K562 (cell line): Measurements from ENCODE around the gene NAPB. TPM values are rescaled to one million over a fixed set of nuclear protein-coding genes. Genes with fewer than 3 reads are reported as not detected.

Experiments
- ATAC-seq: fragments of 200-7000 bp; cut with Tn5 transposase; 3 replicates; pipeline ENCODE4 v1.9.1; 2020; ENCODE audit warnings: moderate library complexity
- BruUV-seq: library from RNA; stranded (reverse); fragments of 400-500 nt; replicated peaks from 2 replicates; lab custom pipeline; 2021; lab: Mats Ljungman, UMichigan
- CTCF ChIA-PET: fragments of 300-600 bp; formaldehyde crosslinking; extraction: SDS; loops from one replicate; lab custom pipeline; 2021; ENCODE audit warnings: low intra/inter-chr PET ratio; lab: Yijun Ruan, JAX
- POLR2A ChIA-PET: fragments of 300-600, 350-650 bp; sonication (Branson Sonifier 250); formaldehyde crosslinking; extraction: SDS; loops from one replicate; lab custom pipeline; 2021; ENCODE audit warnings: antibody characterized with exemption, inconsistent platforms; lab: Yijun Ruan, JAX
- DNase-seq, 4 experiments: peaks; one replicate each; pipeline versions ENCODE4 v3.0.0 to v3.0.0-alpha.2; 2011 to 2018; ENCODE audit warnings: low spot score in 3 of 4, mixed read lengths in 3 of 4; ENCODE audit errors: extremely low read depth in 1 of 4
- FAIRE-seq: peaks from 2 replicates; lab custom pipeline; 2011; peaks lifted over from hg19 to GRCh38; lab: Jason Lieb, UNC
- H2AFZ ChIP-seq: 2 replicates; pipeline ENCODE4 v1.6.0; 2011; ENCODE audit warnings: low read depth, low read length, control low read depth, inconsistent platforms
- H3K27ac ChIP-seq: fragments of 200-600 bp; 3 replicates; pipeline ENCODE4 v1.8.0; 2011; ENCODE audit warnings: low read depth, mild to moderate bottlenecking, control low read depth, inconsistent platforms, low read length, moderate library complexity, mixed read lengths; ENCODE audit errors: extremely low read depth
- H3K27me3 ChIP-seq, 2 experiments: fragments of 300-600 bp in 1 of 2; 2 replicates in 1 of 2; 3 replicates in 1 of 2; pipeline versions ENCODE4 v1.6.0 to v1.8.0; 2011; ENCODE audit warnings: inconsistent platforms in 2 of 2, low read length in 2 of 2, mild to moderate bottlenecking in 1 of 2, mixed read lengths in 1 of 2, moderate library complexity in 1 of 2; ENCODE audit not compliant: control insufficient read depth in 2 of 2, insufficient read depth in 2 of 2
- H3K36me3 ChIP-seq: fragments of 300-600 bp; 3 replicates; pipeline ENCODE4 v1.8.0; 2011; ENCODE audit warnings: mild to moderate bottlenecking, low read length, inconsistent platforms; ENCODE audit not compliant: control insufficient read depth, insufficient read depth
- H3K4me1 ChIP-seq, 2 experiments: fragments of 200-600 bp in 1 of 2; replicated peaks in 1 of 2; 2 replicates in 1 of 2; 3 replicates in 1 of 2; pipeline versions ENCODE4 v1.5.1 to v1.8.0; 2011; ENCODE audit warnings: inconsistent platforms in 2 of 2, low read length in 2 of 2, mild to moderate bottlenecking in 1 of 2, mixed read lengths in 1 of 2, moderate library complexity in 1 of 2; ENCODE audit not compliant: control insufficient read depth in 2 of 2, insufficient read depth in 2 of 2
- H3K4me2 ChIP-seq: 2 replicates; pipeline ENCODE4 v1.6.1; 2011; ENCODE audit warnings: low read length, control low read depth, inconsistent platforms, mixed read lengths; ENCODE audit not compliant: insufficient read depth
- H3K4me3 ChIP-seq: fragments of 200-600 bp; sonication (generic), shearing (Covaris generic); 2 replicates; pipeline ENCODE4 v1.5.1; 2016; ENCODE audit warnings: control low read depth, inconsistent platforms
- H3K79me2 ChIP-seq: fragments of 200-600 bp; 3 replicates; pipeline ENCODE4 v1.8.0; 2011; ENCODE audit warnings: low read length, inconsistent platforms; ENCODE audit not compliant: control insufficient read depth, insufficient read depth
- H3K9ac ChIP-seq, 2 experiments: 2 replicates each; pipeline versions ENCODE4 v1.6.0 to v1.6.1; 2011; ENCODE audit warnings: low read depth in 2 of 2, low read length in 2 of 2, control low read depth in 1 of 2, inconsistent platforms in 1 of 2, mild to moderate bottlenecking in 1 of 2, mixed read lengths in 1 of 2; ENCODE audit not compliant: insufficient read depth in 1 of 2
- H3K9me1 ChIP-seq: one replicate; pipeline ENCODE4 v1.6.0; 2011; ENCODE audit warnings: inconsistent platforms, mild to moderate bottlenecking, low read length, moderate library complexity; ENCODE audit not compliant: control insufficient read depth, insufficient read depth
- H3K9me3 ChIP-seq: replicated peaks from 2 replicates; pipeline ENCODE4 v1.5.1; 2011; ENCODE audit warnings: low read depth, low read length, inconsistent platforms; ENCODE audit not compliant: control insufficient read depth, insufficient read depth
- H4K20me1 ChIP-seq: replicated peaks from 2 replicates; pipeline ENCODE4 v1.6.1; 2011; ENCODE audit warnings: low read length, inconsistent platforms, mixed read lengths; ENCODE audit not compliant: control insufficient read depth, insufficient read depth
- FOXA3 ChIP-seq, 2 experiments: fragments of 450-650 bp in 1 of 2; sonication (generic) in 1 of 2; formaldehyde crosslinking; IDR thresholded peaks in 1 of 2; conservative IDR thresholded peaks in 1 of 2; 2 replicates each; pipeline versions ENCODE4 v1.4.0 to v1.8.0; 2020 to 2022; ENCODE audit warnings: mild to moderate bottlenecking in 2 of 2, missing genetic modification reagents in 1 of 2
- KLF1 ChIP-seq: fragments of 450-650 bp; IDR thresholded peaks from 2 replicates; pipeline ENCODE4 v1.6.1; 2016; ENCODE audit warnings: missing genetic modification characterization, missing compliant biosample characterization
- MTA2 ChIP-seq: fragments of 450-650 bp; IDR thresholded peaks from 2 replicates; pipeline ENCODE4 v1.6.1; 2016; ENCODE audit warnings: low read depth
- PPARD ChIP-seq: fragments of 250-450 bp; sonication (Bioruptor Pico); IDR thresholded peaks from 2 replicates; pipeline ENCODE4 v1.8.0; 2022; ENCODE audit warnings: inconsistent platforms, mild to moderate bottlenecking, moderate library complexity
- RNF2 ChIP-seq: sonication (generic); IDR thresholded peaks from 2 replicates; pipeline ENCODE4 v1.6.1; 2016
- YBX1 ChIP-seq: fragments of 450-650 bp; IDR thresholded peaks from 2 replicates; pipeline ENCODE4 v1.7.1; 2016; ENCODE audit warnings: mild to moderate bottlenecking
- ZNF212 ChIP-seq: fragments of 450-650 bp; formaldehyde crosslinking; IDR thresholded peaks from 2 replicates; pipeline ENCODE4 v1.4.0; 2020; ENCODE audit warnings: mild to moderate bottlenecking
- ZNF324 ChIP-seq: fragments of 250-450 bp; sonication (Bioruptor Pico); IDR thresholded peaks from 2 replicates; pipeline ENCODE4 v1.4.0; 2020; ENCODE audit warnings: mild to moderate bottlenecking
- ZNF41 ChIP-seq: fragments of 250-450 bp; sonication (Bioruptor Pico); conservative IDR thresholded peaks from 2 replicates; pipeline ENCODE4 v1.4.0; 2020; ENCODE audit warnings: mild to moderate bottlenecking
- ZNF507 ChIP-seq: conservative IDR thresholded peaks from 2 replicates; pipeline ENCODE4 v1.6.1; 2017; ENCODE audit warnings: missing genetic modification characterization, missing compliant biosample characterization
- WGBS: fragments of 100-300 bp; shearing (Covaris generic); methylation state at CpG from one replicate; pipeline ENCODE4 v1.1.6; 2016; ENCODE audit warnings: low coverage, mixed read lengths; ENCODE audit not compliant: insufficient coverage; ENCODE audit errors: missing lambda C conversion rate; 5-methylcytosine and 5-hydroxymethylcytosine counted together
- in situ Hi-C: fragments of 300-500 bp; cut with MboI; formaldehyde crosslinking; loops from 4 replicates; pipeline ENCODE4 v1.15.0; 2018; ENCODE audit warnings: inconsistent platforms, mixed read lengths
- intact Hi-C: fragments of 100-400 bp; cut with micrococcal nuclease; formaldehyde crosslinking; loops from 2 replicates; pipeline ENCODE4 v1.14.2; 2022
- polyA plus RNA-seq, 8 experiments: library from polyadenylated mRNA; depleted of rRNA in 4 of 8; stranded (reverse) in 5 of 8; unstranded in 3 of 8; fragments of >200 nt; fragmentation: Nextera tagmentation in 2 of 8; fragmentation: Illumina TruSeq in 1 of 8; extraction: Ambion mirVana in 2 of 8; extraction: Trizol in 1 of 8; gene quantifications; 2 replicates each; pipeline versions ENCODE4 v1.2.1 to v1.2.3, GENCODE V29; 2011 to 2014; ENCODE audit warnings: inconsistent platforms in 1 of 8, missing spikeins in 1 of 8
- total RNA-seq, 7 experiments: library from RNA; depleted of rRNA in 6 of 7; stranded (reverse); fragments of >200 nt in 6 of 7; fragmentation: Illumina TruSeq in 2 of 7; extraction: Trizol in 2 of 7; gene quantifications; 2 replicates each; pipeline versions ENCODE4 v1.2.1 to v1.2.3, GENCODE V29; 2011 to 2021; ENCODE audit warnings: low replicate concordance in 1 of 7
- TF ChIP-seq, protein P1 (sequence below): fragments of 250-450 bp; sonication (Bioruptor Pico); IDR thresholded peaks from 2 replicates; pipeline ENCODE4 v1.4.0; 2020; ENCODE audit warnings: mild to moderate bottlenecking, moderate library complexity, borderline replicate concordance

The NAPB gene
- total and polyA plus RNA-seq, 9 of the 15 experiments (the other 6 are each of a cell fraction or from before 2014, with no cell fraction given), result 1.4 to 7.7 (median 5.2) TPM

DNA sequence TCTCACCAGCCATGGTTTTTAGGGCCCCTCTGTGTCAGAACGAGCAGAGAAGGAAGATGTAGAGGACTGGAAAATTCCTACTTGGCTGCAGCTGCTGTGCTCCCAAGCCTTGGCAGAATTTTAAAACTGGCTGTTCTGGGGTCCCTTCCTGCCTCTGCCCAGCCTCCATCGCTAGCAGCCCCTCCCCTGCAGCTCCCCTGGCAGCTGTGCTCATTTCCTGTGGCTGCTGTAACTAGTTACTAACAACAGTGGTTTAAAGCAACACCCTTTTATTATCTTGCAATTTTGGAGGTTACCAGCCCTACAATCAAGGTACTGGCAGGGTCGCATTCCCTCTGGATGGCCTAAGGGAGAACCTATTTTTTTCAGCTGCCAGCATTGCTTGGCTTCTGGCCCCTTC, 35.1 kb upstream of the NAPB start:
- Histone ChIP-seq H3K79me2 (no peaks in the 10 kb centered on the region), H3K4me2 (no peak overlapping the region), H3K27ac (no peak overlapping the region), H3K4me3 (no peak overlapping the region), H3K9me1 (no peaks in the 10 kb centered on the region), H4K20me1 (no peaks in the 10 kb centered on the region), H3K9ac (no peak overlapping the region), H3K9me3 (no peaks in the 10 kb centered on the region), H2AFZ (no peak overlapping the region), H3K4me1 (no peaks in the 10 kb centered on the region), H3K36me3 (no peaks in the 10 kb centered on the region), H3K27me3 (peaks cover 0 to 38% of the 10 kb centered on the region in 2 experiments; a peak in 4 of 5 replicates)
- BruUV-seq, result no TSS peak
- WGBS, result 0% methylated on average over 3 of the region's 3 CpGs
- no peak for ATAC-seq
- in situ Hi-C loops, result no loop called here
- TF ChIP-seq FOXA3 (CRISPR knock-in tag; conservative IDR thresholded peaks at IDR 0.05 in 1 of 2, IDR thresholded peaks at IDR 0.05 in 1 of 2) (no peak), RNF2 (no peak)
- POLR2A ChIA-PET, result no interaction called here
- intact Hi-C loops, result no loop called here
- CTCF ChIA-PET, result no interaction called here
- DNase-seq, result no peak
- FAIRE-seq, result no peak

DNA sequence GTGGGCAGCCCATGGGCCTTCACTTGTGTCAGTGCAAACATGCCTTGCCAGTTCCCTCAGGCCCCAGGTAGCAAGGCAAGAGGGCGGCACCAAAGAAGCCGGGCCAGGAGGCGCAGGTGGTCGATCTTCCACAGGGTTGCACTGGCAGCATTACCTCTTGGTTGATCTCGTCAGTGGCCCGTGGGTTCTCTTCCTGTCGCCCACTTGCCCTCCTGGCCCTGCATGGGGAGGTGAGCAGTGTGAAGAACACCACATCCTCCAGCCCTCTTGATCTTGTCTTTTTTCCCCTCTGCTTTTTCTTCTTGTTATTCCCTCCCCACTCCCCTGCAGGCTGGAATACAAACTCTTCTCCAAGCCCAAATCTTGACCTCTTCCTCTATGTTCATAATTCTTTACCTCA, 34.4 kb upstream of the NAPB start:
- H3K9ac ChIP-seq, result no peak overlapping the region
- H3K27me3 ChIP-seq, result peaks cover 0 to 44% of the 10 kb centered on the region in 2 experiments; a peak in 4 of 5 replicates
- H3K4me2 ChIP-seq, result no peak overlapping the region
- TF ChIP-seq ZNF41 (CRISPR knock-in tag) (no peak), MTA2 (no peak), YBX1 (no peak), PPARD (no peak), ZNF324 (CRISPR knock-in tag) (no peak), ZNF507 (no peak), KLF1 (no peak), ZNF212 (CRISPR knock-in tag) (no peak)
- TF ChIP-seq, protein P1, sequence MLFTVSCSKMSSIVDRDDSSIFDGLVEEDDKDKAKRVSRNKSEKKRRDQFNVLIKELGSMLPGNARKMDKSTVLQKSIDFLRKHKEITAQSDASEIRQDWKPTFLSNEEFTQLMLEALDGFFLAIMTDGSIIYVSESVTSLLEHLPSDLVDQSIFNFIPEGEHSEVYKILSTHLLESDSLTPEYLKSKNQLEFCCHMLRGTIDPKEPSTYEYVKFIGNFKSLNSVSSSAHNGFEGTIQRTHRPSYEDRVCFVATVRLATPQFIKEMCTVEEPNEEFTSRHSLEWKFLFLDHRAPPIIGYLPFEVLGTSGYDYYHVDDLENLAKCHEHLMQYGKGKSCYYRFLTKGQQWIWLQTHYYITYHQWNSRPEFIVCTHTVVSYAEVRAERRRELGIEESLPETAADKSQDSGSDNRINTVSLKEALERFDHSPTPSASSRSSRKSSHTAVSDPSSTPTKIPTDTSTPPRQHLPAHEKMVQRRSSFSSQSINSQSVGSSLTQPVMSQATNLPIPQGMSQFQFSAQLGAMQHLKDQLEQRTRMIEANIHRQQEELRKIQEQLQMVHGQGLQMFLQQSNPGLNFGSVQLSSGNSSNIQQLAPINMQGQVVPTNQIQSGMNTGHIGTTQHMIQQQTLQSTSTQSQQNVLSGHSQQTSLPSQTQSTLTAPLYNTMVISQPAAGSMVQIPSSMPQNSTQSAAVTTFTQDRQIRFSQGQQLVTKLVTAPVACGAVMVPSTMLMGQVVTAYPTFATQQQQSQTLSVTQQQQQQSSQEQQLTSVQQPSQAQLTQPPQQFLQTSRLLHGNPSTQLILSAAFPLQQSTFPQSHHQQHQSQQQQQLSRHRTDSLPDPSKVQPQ, result no peak
- ATAC-seq (no peak), FAIRE-seq (no peak), DNase-seq (no peak)
- no peaks in the 10 kb centered on the region for H4K20me1 ChIP-seq
- WGBS, result 0% methylated on average over 7 of the region's 7 CpGs
- ChIA-PET POLR2A (no interaction called here), CTCF (no interaction called here)
- no peaks in the 10 kb centered on the region for H3K9me3 ChIP-seq
- no peaks in the 10 kb centered on the region for H3K9me1 ChIP-seq
- H3K36me3 ChIP-seq, result no peaks in the 10 kb centered on the region
- no peak overlapping the region for H3K4me3 ChIP-seq
- H2AFZ ChIP-seq, result no peak overlapping the region
- no peak overlapping the region for H3K27ac ChIP-seq
- in situ Hi-C loops, result no loop called here
- no TSS peak for BruUV-seq
- intact Hi-C loops, result no loop called here
- H3K79me2 ChIP-seq, result no peaks in the 10 kb centered on the region
- no peaks in the 10 kb centered on the region for H3K4me1 ChIP-seq
